SK-N-SH (cell line): ENCODE results near the gene ANKRD2. TPM values are rescaled to one million over a fixed set of nuclear protein-coding genes. Genes with fewer than 3 reads are reported as not detected.

ENCODE experiments used
- CTCF ChIA-PET: fragments of 300-600, 350-600 bp; formaldehyde crosslinking; extraction: SDS; loops from one replicate; lab custom pipeline; 2021; lab: Yijun Ruan, JAX
- POLR2A ChIA-PET: fragments of 350-600 bp; sonication (Branson Sonifier 250); formaldehyde crosslinking; extraction: SDS; loops from one replicate; lab custom pipeline; 2020; ENCODE audit warnings: antibody characterized with exemption, inconsistent platforms; lab: Yijun Ruan, JAX
- DNase-seq: peaks from one replicate; pipeline ENCODE4 v3.0.0; 2012
- H2AFZ ChIP-seq: fragments of 200-600 bp; sonication (generic); 2 replicates; pipeline ENCODE4 v1.8.1; 2016; ENCODE audit warnings: antibody characterized with exemption, mild to moderate bottlenecking, low read depth
- H3F3A ChIP-seq: fragments of 200-600 bp; sonication (generic); replicated peaks from 2 replicates; pipeline ENCODE3; 2016; ENCODE audit warnings: antibody characterized with exemption, mild to moderate bottlenecking; ENCODE audit not compliant: insufficient read depth
- H3K27ac ChIP-seq, 2 experiments: fragments of 200-500 bp in 1 of 2; fragments of 200-600 bp in 1 of 2; sonication (Bioruptor generic) in 1 of 2; sonication (generic), shearing (Covaris generic) in 1 of 2; 2 replicates each; pipeline versions ENCODE4 v1.5.1 to v1.6.1; 2014 to 2016; ENCODE audit warnings: low read depth in 2 of 2, inconsistent platforms in 1 of 2, low read length in 1 of 2, mild to moderate bottlenecking in 1 of 2, mixed read lengths in 1 of 2
- H3K27me3 ChIP-seq: fragments of 200-600 bp; sonication (generic), shearing (Covaris generic); 2 replicates; pipeline ENCODE4 v1.6.1; 2016; ENCODE audit warnings: mixed run types; ENCODE audit not compliant: insufficient read depth
- H3K36me3 ChIP-seq, 2 experiments: fragments of 200-500 bp in 1 of 2; fragments of 200-600 bp in 1 of 2; sonication (Bioruptor generic) in 1 of 2; sonication (generic) in 1 of 2; replicated peaks in 1 of 2; 2 replicates each; pipeline versions ENCODE3 to v1.5.1; 2014 to 2016; ENCODE audit warnings: low read length in 1 of 2, mild to moderate bottlenecking in 1 of 2; ENCODE audit not compliant: insufficient read depth in 2 of 2, control insufficient read depth in 1 of 2
- H3K4me1 ChIP-seq, 2 experiments: fragments of 200-500 bp in 1 of 2; fragments of 200-600 bp in 1 of 2; sonication (Bioruptor generic) in 1 of 2; sonication (generic), shearing (Covaris generic) in 1 of 2; 2 replicates each; pipeline versions ENCODE4 v1.5.1 to v1.6.1; 2014 to 2016; ENCODE audit warnings: low read depth in 1 of 2, low read length in 1 of 2, mixed run types in 1 of 2; ENCODE audit not compliant: insufficient read depth in 2 of 2, control insufficient read depth in 1 of 2
- H3K4me2 ChIP-seq: fragments of 200-600 bp; sonication (generic), shearing (Covaris generic); 2 replicates; pipeline ENCODE4 v1.6.1; 2017; ENCODE audit warnings: mixed run types
- H3K4me3 ChIP-seq, 2 experiments: fragments of 200-500 bp in 1 of 2; fragments of 200-600 bp in 1 of 2; sonication (Bioruptor generic) in 1 of 2; sonication (generic), shearing (Covaris generic) in 1 of 2; 2 replicates each; pipeline versions ENCODE4 v1.5.1 to v1.8.1; 2014 to 2016; ENCODE audit warnings: low read depth in 2 of 2, inconsistent platforms in 1 of 2, low read length in 1 of 2, mild to moderate bottlenecking in 1 of 2, mixed read lengths in 1 of 2, moderate library complexity in 1 of 2
- H3K79me2 ChIP-seq: fragments of 200-600 bp; sonication (generic); 2 replicates; pipeline ENCODE4 v1.8.1; 2017; ENCODE audit warnings: mild to moderate bottlenecking; ENCODE audit not compliant: insufficient read depth
- H3K9ac ChIP-seq: fragments of 200-600 bp; sonication (generic); 2 replicates; pipeline ENCODE4 v1.6.1; 2017; ENCODE audit warnings: mixed run types
- H3K9me2 ChIP-seq: fragments of 200-600 bp; sonication (generic); 2 replicates; pipeline ENCODE4 v1.6.1; 2017; ENCODE audit warnings: mixed run types
- H3K9me3 ChIP-seq: fragments of 200-600 bp; sonication (generic); 2 replicates; pipeline ENCODE4 v1.6.1; 2017; ENCODE audit warnings: mixed run types, mild to moderate bottlenecking, moderate library complexity
- H4K20me1 ChIP-seq: fragments of 200-600 bp; sonication (generic); 2 replicates; pipeline ENCODE4 v1.6.1; 2017; ENCODE audit warnings: mild to moderate bottlenecking, mixed run types; ENCODE audit not compliant: insufficient read depth
- CHD2 ChIP-seq: fragments of 150-350 bp; IDR thresholded peaks from 2 replicates; pipeline ENCODE4 v1.6.1; 2018; ENCODE audit warnings: low read length; ENCODE audit not compliant: partially characterized antibody
- CTCF ChIP-seq: fragments of 200-600 bp; sonication (generic); IDR thresholded peaks from 2 replicates; pipeline ENCODE4 v1.6.1; 2017; ENCODE audit warnings: antibody characterized with exemption, mild to moderate bottlenecking, moderate library complexity
- FOXM1 ChIP-seq: IDR thresholded peaks from 2 replicates; pipeline ENCODE4 v1.4.0; 2012; ENCODE audit warnings: low read depth, mild to moderate bottlenecking
- GABPA ChIP-seq: IDR thresholded peaks from 2 replicates; pipeline ENCODE4 v1.4.0; 2012; ENCODE audit warnings: low read depth, mild to moderate bottlenecking
- IRF3 ChIP-seq: fragments of 150-350 bp; IDR thresholded peaks from 2 replicates; pipeline ENCODE4 v1.6.1; 2016; ENCODE audit warnings: mild to moderate bottlenecking, low read depth, low read length
- JUND ChIP-seq: IDR thresholded peaks from 2 replicates; pipeline ENCODE4 v1.4.0; 2012
- MEF2A ChIP-seq: IDR thresholded peaks from 2 replicates; pipeline ENCODE4 v1.4.0; 2012; ENCODE audit warnings: low read depth, borderline replicate concordance
- MXI1 ChIP-seq: IDR thresholded peaks from 2 replicates; pipeline ENCODE4 v1.6.1; 2012; ENCODE audit warnings: mild to moderate bottlenecking, low read depth, low read length, improper control_type of control experiment
- POLR2AphosphoS5 ChIP-seq: IDR thresholded peaks from 2 replicates; pipeline ENCODE4 v1.6.1; 2012; ENCODE audit warnings: low read depth, low read length
- REST ChIP-seq: IDR thresholded peaks from 2 replicates; pipeline ENCODE4 v1.6.1; 2012; ENCODE audit warnings: mild to moderate bottlenecking, low read depth, low read length, moderate library complexity
- RFX5 ChIP-seq: IDR thresholded peaks from 2 replicates; pipeline ENCODE4 v1.6.1; 2012; ENCODE audit warnings: mild to moderate bottlenecking, improper control_type of control experiment, low read length
- RXRA ChIP-seq: IDR thresholded peaks from 2 replicates; pipeline ENCODE4 v1.4.0; 2012; ENCODE audit warnings: low read depth, mild to moderate bottlenecking, borderline replicate concordance
- SIN3A ChIP-seq: IDR thresholded peaks from 2 replicates; pipeline ENCODE4 v1.6.1; 2012; ENCODE audit warnings: low read depth, mild to moderate bottlenecking, low read length, moderate library complexity, borderline replicate concordance
- TAF1 ChIP-seq: IDR thresholded peaks from 2 replicates; pipeline ENCODE4 v1.6.1; 2012; ENCODE audit warnings: low read depth, mild to moderate bottlenecking, low read length, moderate library complexity, borderline replicate concordance
- TEAD4 ChIP-seq: IDR thresholded peaks from 2 replicates; pipeline ENCODE4 v1.4.0; 2012; ENCODE audit warnings: mild to moderate bottlenecking, borderline replicate concordance; ENCODE audit not compliant: insufficient read depth
- USF1 ChIP-seq: IDR thresholded peaks from 2 replicates; pipeline ENCODE4 v1.4.0; 2012; ENCODE audit warnings: low read depth, borderline replicate concordance
- ZBTB33 ChIP-seq: IDR thresholded peaks from 2 replicates; pipeline ENCODE4 v1.4.0; 2012; ENCODE audit warnings: low read depth, borderline replicate concordance
- WGBS: methylation state at CpG from one replicate; pipeline ENCODE4 v1.1.6; 2017; ENCODE audit warnings: low lambda C conversion rate; 5-methylcytosine and 5-hydroxymethylcytosine counted together
- polyA plus RNA-seq, 3 experiments: library from polyadenylated mRNA; depleted of rRNA; stranded (reverse); fragments of >200 nt; gene quantifications; 2 replicates each; pipeline ENCODE4 v1.2.3, GENCODE V29; 2012

ANKRD2 gene
- polyA plus RNA-seq, 1 of the 3 experiments (the other 2 are of a cell fraction), result 0.72 TPM

GRCh38 chr10:97629289-97629688, 56.7 kb downstream of the ANKRD2 start:
- no peak for TF ChIP-seq JUND
- TF ChIP-seq IRF3, result no peak
- no peak for TF ChIP-seq TEAD4
- no peak for TF ChIP-seq ZBTB33
- no peak for TF ChIP-seq TAF1
- no peak for TF ChIP-seq SIN3A
- no peak for TF ChIP-seq MXI1
- TF ChIP-seq POLR2AphosphoS5, result no peak
- no peak for TF ChIP-seq FOXM1
- TF ChIP-seq REST, result no peak
- Histone ChIP-seq H3K79me2 (peaks cover 17% of the 10 kb centered on the region), H3K27me3 (no peaks in the 10 kb centered on the region), H3K36me3 (no peaks in the 10 kb centered on the region), H3F3A (peaks cover 6% of the 10 kb centered on the region), H3K9me3 (no peaks in the 10 kb centered on the region), H3K4me1 (peaks cover 4% of the 10 kb centered on the region in 2 experiments; a peak in 2 of 4 replicates), H3K4me2 (no peak overlapping the region), H3K9me2 (no peaks in the 10 kb centered on the region), H3K4me3 (no peak overlapping the region), H2AFZ (no peak overlapping the region), H3K27ac (no peak overlapping the region), H3K9ac (no peak overlapping the region), H4K20me1 (no peaks in the 10 kb centered on the region)
- 97% methylated on average over 5 of the region's 5 CpGs for WGBS
- ChIA-PET CTCF (interaction anchor here (0.8 kb wide), 1 partner anchor 76 kb away, joined by 3 read pairs; no protein-coding TSS in a partner anchor), POLR2A (no interaction called here)
- no peak for DNase-seq

- Histone ChIP-seq H3K27me3 (no peaks in the 10 kb centered on the region), H4K20me1 (no peaks in the 10 kb centered on the region), H3K4me3 (no peak overlapping the region), H3K4me1 (peaks cover 4% of the 10 kb centered on the region in 2 experiments; a peak in 2 of 4 replicates), H3K4me2 (no peak overlapping the region), H3F3A (peaks cover 6% of the 10 kb centered on the region), H3K79me2 (peaks cover 17% of the 10 kb centered on the region), H3K27ac (no peak overlapping the region), H3K9me3 (no peaks in the 10 kb centered on the region), H3K36me3 (no peaks in the 10 kb centered on the region), H3K9ac (no peak overlapping the region), H3K9me2 (no peaks in the 10 kb centered on the region), H2AFZ (no peak overlapping the region)
- ChIA-PET CTCF (interaction anchor here (0.9 to 1.8 kb wide), 2 partner anchors 18 to 59 kb away, joined by 3 to 4 read pairs; no protein-coding TSS in a partner anchor), POLR2A (no interaction called here)
- DNase-seq, result no peak
- TF ChIP-seq RXRA, result no peak
- TF ChIP-seq MEF2A, result no peak
- TF ChIP-seq POLR2AphosphoS5, result no peak
- no peak for TF ChIP-seq CTCF
- TF ChIP-seq USF1, result no peak
- no peak for TF ChIP-seq GABPA
- TF ChIP-seq RFX5, result no peak
- no peak for TF ChIP-seq CHD2
- TF ChIP-seq FOXM1, result no peak
These were observed 58.5 kb downstream of the ANKRD2 start for GRCh38 chr10:97631098-97631497.
